A673 (cell line): ENCODE measurements around the gene PDXDC1. TPM values are rescaled to one million over a fixed set of nuclear protein-coding genes. Genes with fewer than 3 reads are reported as not detected.
"Not testable (repeated sequence)": the region's sequence is repeated elsewhere in the genome, so short reads cannot be mapped to it uniquely, and the experiment has no call there.

Source experiments
- BruUV-seq: library from RNA; stranded (reverse); fragments of 400-500 nt; replicated peaks from 2 replicates; lab custom pipeline; 2021; lab: Mats Ljungman, UMichigan
- CTCF ChIA-PET: fragments of 300-600 bp; sonication (Branson Sonifier 250); formaldehyde crosslinking; loops from one replicate; lab custom pipeline; 2022; ENCODE audit warnings: antibody characterized with exemption; lab: Charles Lee
- POLR2A ChIA-PET: fragments of 300-600 bp; sonication (Branson Sonifier 250); formaldehyde crosslinking; loops from one replicate; lab custom pipeline; 2022; ENCODE audit warnings: antibody characterized with exemption; ENCODE audit not compliant: low non-redundant PET; lab: Charles Lee
- DNase-seq: peaks from one replicate; pipeline ENCODE4 v3.0.0-alpha.2; 2015; ENCODE audit warnings: low spot score
- H3K27ac ChIP-seq: fragments of 200-600 bp; sonication (generic); 2 replicates; pipeline ENCODE4 v1.5.1; 2016; ENCODE audit warnings: mixed run types, low read depth, mild to moderate bottlenecking, mixed read lengths, antibody characterized with exemption, low read length; ENCODE audit not compliant: poor library complexity, severe bottlenecking
- H3K27me3 ChIP-seq: fragments of 200-600 bp; sonication (generic); replicated peaks from 2 replicates; pipeline ENCODE4 v1.6.1; 2017; ENCODE audit warnings: mixed run types, low read depth, mild to moderate bottlenecking, mixed read lengths, antibody characterized with exemption, low read length; ENCODE audit not compliant: insufficient read depth, poor library complexity
- H3K36me3 ChIP-seq: fragments of 200-600 bp; sonication (generic); 2 replicates; pipeline ENCODE4 v1.6.1; 2016; ENCODE audit warnings: mixed run types, mild to moderate bottlenecking, mixed read lengths, antibody characterized with exemption, low read length; ENCODE audit not compliant: insufficient read depth, poor library complexity, severe bottlenecking
- H3K4me1 ChIP-seq: fragments of 200-600 bp; sonication (generic); 2 replicates; pipeline ENCODE4 v1.6.1; 2017; ENCODE audit warnings: mixed run types, mild to moderate bottlenecking, mixed read lengths, antibody characterized with exemption, low read length; ENCODE audit not compliant: insufficient read depth, poor library complexity, severe bottlenecking
- H3K4me3 ChIP-seq: fragments of 200-600 bp; sonication (generic); 2 replicates; pipeline ENCODE4 v1.5.1; 2016; ENCODE audit warnings: low read depth, mixed run types, mild to moderate bottlenecking, mixed read lengths, low read length; ENCODE audit not compliant: poor library complexity, severe bottlenecking
- H3K9me3 ChIP-seq: fragments of 200-600 bp; sonication (generic); 2 replicates; pipeline ENCODE4 v1.6.1; 2016; ENCODE audit warnings: mixed run types, low read depth, mild to moderate bottlenecking, mixed read lengths, antibody characterized with exemption, low read length; ENCODE audit not compliant: poor library complexity, severe bottlenecking
- EZH2 ChIP-seq: fragments of 200-600 bp; sonication (generic); IDR thresholded peaks from 2 replicates; pipeline ENCODE4 v1.6.1; 2017; ENCODE audit warnings: borderline replicate concordance, low read depth, mild to moderate bottlenecking, mixed read lengths, antibody characterized with exemption, low read length; ENCODE audit not compliant: poor library complexity, severe bottlenecking
- intact Hi-C: fragments of 100-400 bp; cut with micrococcal nuclease; formaldehyde crosslinking; loops from one replicate; pipeline ENCODE4 v1.10.0; 2022; ENCODE audit not compliant: unreplicated experiment
- total RNA-seq: library from RNA; stranded (reverse); gene quantifications from 2 replicates; pipeline ENCODE4 v1.2.3, GENCODE V29; 2021
- TF ChIP-seq, protein P1 (sequence below): fragments of 300-800, 200-600 bp; sonication (generic); conservative IDR thresholded peaks from 2 replicates; pipeline ENCODE4 v1.5.1; 2017; ENCODE audit warnings: low read depth, mild to moderate bottlenecking, antibody characterized with exemption, low read length, moderate library complexity, mixed read lengths

The PDXDC1 gene
- total RNA-seq, 1 experiment from 2014 or later, result 103 TPM

DNA sequence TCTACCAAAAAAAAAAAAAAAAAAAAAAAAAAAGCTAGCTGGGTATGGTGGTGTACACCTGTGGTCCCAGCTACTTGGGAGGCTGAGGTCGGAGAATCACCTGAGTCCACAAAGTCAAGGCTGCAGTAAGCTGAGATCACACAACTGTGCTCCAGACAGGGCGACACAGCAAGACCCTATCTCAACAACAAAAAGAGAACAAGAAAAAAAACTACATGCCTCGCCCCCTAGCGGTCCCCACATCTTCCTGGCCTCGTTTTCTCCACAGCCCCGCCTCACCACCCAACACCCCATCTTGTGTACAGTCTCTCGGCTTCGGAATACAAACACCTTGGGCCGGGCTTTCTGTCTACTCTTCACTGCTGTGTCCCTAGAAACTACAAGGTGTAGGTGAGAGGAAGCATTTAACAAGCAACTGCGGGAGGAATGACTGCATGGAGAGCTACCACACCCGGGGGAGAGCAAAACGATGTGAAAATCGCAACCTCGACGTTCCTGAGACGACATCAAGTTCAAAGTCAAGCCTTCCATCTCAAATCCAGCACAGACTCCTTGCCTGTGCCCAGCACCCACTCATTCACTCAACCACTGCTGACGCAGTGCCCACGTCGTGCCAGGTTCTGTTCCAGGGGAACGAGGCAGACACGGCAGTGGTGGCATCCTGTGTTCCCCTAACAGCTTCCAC lies 72.0 kb downstream of the PDXDC1 start:
- Histone ChIP-seq H3K27ac (no peak overlapping the region), H3K27me3 (no peaks in the 10 kb centered on the region), H3K36me3 (peaks cover 15% of the 10 kb centered on the region), H3K9me3 (no peaks in the 10 kb centered on the region), H3K4me1 (no peaks in the 10 kb centered on the region), H3K4me3 (no peak overlapping the region)
- CTCF ChIA-PET, result no interaction called here
- intact Hi-C loops, result no loop called here
- POLR2A ChIA-PET, result no interaction called here
- no TSS peak for BruUV-seq
- DNase-seq, result no peak
- TF ChIP-seq, protein P1, sequence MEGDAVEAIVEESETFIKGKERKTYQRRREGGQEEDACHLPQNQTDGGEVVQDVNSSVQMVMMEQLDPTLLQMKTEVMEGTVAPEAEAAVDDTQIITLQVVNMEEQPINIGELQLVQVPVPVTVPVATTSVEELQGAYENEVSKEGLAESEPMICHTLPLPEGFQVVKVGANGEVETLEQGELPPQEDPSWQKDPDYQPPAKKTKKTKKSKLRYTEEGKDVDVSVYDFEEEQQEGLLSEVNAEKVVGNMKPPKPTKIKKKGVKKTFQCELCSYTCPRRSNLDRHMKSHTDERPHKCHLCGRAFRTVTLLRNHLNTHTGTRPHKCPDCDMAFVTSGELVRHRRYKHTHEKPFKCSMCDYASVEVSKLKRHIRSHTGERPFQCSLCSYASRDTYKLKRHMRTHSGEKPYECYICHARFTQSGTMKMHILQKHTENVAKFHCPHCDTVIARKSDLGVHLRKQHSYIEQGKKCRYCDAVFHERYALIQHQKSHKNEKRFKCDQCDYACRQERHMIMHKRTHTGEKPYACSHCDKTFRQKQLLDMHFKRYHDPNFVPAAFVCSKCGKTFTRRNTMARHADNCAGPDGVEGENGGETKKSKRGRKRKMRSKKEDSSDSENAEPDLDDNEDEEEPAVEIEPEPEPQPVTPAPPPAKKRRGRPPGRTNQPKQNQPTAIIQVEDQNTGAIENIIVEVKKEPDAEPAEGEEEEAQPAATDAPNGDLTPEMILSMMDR, result no peak
- TF ChIP-seq EZH2, result no peak

DNA sequence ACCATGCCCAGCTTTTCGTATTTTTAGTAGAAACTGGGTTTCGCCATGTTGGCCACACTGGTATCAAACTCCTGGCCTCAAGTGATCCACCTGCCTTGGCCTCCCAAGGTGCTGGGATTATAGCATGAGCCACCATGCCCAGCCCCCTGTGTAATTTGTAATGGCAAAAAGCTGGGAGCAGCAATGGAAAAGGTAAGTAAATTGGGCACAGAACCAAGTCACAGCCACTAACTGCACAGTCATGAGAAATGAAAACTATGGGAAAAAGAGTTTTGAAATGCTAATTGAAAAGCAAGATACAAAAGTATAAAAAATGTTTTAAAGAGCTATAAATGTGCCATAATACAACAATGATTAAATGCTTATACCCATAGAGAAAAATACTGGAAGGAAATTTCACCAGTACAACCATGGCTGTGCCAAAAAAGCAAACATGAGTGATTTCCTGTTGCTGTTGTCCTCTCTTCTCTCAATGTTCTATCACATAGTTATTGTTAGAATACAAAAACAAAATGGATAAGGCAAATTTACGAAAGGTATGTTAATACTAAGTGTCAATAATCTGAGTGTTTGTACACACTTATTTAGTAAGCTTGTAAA lies 74.9 kb downstream of the PDXDC1 start:
- Histone ChIP-seq H3K27ac (no peak overlapping the region), H3K4me1 (no peaks in the 10 kb centered on the region), H3K4me3 (no peak overlapping the region), H3K9me3 (no peaks in the 10 kb centered on the region), H3K27me3 (no peaks in the 10 kb centered on the region), H3K36me3 (no peaks in the 10 kb centered on the region)
- BruUV-seq, result no TSS peak
- POLR2A ChIA-PET, result no interaction called here
- CTCF ChIA-PET, result no interaction called here
- no peak for DNase-seq
- intact Hi-C loops, result no loop called here
- TF ChIP-seq EZH2, result no peak
- TF ChIP-seq, protein P1, result no peak

DNA sequence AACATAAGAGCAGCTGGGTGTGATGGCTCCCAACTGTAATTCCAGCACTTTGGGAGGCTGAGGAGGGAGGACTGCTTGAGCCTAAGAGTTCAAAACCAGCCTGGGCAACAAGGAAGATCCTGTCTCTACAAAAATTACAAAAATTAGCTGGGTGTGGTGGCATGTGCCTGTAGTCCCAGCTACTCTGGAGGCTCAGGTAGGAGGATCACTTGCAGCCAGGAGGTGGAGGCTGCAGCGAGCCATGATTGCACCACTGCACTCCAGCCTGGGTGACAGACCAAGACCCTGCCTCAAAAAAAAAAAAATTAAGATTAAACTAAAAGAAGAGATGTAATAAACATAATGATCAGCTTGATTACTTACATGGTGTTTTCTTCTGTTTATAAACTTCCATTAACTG lies 75.6 kb downstream of the PDXDC1 start:
- H3K9me3 ChIP-seq, intact Hi-C loops, DNase-seq, H3K4me1 ChIP-seq, H3K4me3 ChIP-seq, H3K36me3 ChIP-seq, POLR2A ChIA-PET, H3K27ac ChIP-seq, BruUV-seq, H3K27me3 ChIP-seq: not testable (repeated sequence)
- CTCF ChIA-PET, result interaction anchor here (0.6 kb wide), 1 partner anchor 10 kb away, joined by 4 read pairs; no protein-coding TSS in a partner anchor
